Prostate gland (tissue), 2 donors: ENCODE data around the gene GSTA4.

Source experiments
- CTCF ChIP-seq, 4 experiments: fragments of 200-600 bp in 2 of 4; fragments of 450-650 bp in 2 of 4; sonication (generic) in 2 of 4; IDR thresholded peaks; 1 replicate in 3 of 4; 2 replicates in 1 of 4; pipeline ENCODE4 v1.5.1; 2016 to 2019; ENCODE audit warnings: antibody characterized with exemption in 4 of 4, mild to moderate bottlenecking in 2 of 4, moderate library complexity in 2 of 4
- POLR2A ChIP-seq: fragments of 450-650 bp; IDR thresholded peaks from one replicate; pipeline ENCODE4 v1.6.1; 2016; ENCODE audit warnings: antibody characterized with exemption, mild to moderate bottlenecking

GRCh38 chr6:53009056-53009455 is 14.0 kb upstream of the GSTA4 start:
- TF ChIP-seq CTCF (IDR thresholded peaks at IDR 0.05) (no peak), POLR2A (no peak)
